ENCODE data around the gene ARL4A.
"Not testable (repeated sequence)": the region's sequence is repeated elsewhere in the genome, so short reads cannot be mapped to it uniquely, and the experiment has no call there.

Gene ARL4A

GRCh38 chr7:12670000-12670729 is 17.3 kb upstream of the ARL4A start:
- no peak for DNase-seq

GRCh38 chr7:12670743-12671520 is 16.5 kb upstream of the ARL4A start:
- no peak for DNase-seq

DNA sequence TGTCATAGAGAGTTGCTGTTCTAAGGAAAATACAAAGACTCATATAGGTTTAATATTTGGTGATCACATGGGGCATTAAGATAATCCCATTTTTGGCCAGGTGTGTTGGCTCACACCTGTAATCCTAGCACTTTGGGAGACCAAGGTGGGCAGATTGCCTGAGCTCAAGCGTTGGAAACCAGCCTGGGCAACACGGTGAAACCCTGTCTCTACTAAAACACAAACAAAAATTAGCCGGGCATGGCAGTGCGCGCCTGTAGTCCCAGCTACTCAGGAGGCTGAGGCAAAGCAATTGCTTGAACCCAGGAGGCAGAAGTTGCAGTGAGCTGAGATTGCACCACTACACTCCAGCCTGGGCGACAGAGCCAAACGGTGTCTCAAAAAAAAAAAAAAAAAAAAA is 14.0 kb upstream of the ARL4A start:
- DNase-seq, result not testable (repeated sequence)

GRCh38 chr7:12674053-12674452 is 13.4 kb upstream of the ARL4A start:
- DNase-seq, result no peak

DNA sequence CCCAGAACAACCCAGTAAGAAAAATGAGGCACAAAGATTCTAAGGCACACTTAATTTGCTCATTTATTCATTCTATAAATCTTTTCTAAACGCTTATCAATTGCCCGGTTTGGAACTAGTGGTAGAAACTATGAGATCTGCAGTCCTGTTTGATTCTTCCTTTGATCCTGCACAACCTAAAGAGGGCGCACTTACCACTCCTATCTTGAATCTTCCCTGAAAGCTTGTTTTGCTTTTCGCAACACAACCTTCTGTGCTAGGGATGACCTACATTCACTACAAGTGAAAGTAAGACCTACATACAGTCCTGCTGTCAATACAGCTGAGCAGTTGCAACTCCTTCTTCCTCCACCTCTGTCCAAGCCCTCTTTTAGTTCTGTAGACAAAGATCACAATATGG is 12.6 kb upstream of the ARL4A start:
- peak; percentile 27 for DNase-seq

DNA sequence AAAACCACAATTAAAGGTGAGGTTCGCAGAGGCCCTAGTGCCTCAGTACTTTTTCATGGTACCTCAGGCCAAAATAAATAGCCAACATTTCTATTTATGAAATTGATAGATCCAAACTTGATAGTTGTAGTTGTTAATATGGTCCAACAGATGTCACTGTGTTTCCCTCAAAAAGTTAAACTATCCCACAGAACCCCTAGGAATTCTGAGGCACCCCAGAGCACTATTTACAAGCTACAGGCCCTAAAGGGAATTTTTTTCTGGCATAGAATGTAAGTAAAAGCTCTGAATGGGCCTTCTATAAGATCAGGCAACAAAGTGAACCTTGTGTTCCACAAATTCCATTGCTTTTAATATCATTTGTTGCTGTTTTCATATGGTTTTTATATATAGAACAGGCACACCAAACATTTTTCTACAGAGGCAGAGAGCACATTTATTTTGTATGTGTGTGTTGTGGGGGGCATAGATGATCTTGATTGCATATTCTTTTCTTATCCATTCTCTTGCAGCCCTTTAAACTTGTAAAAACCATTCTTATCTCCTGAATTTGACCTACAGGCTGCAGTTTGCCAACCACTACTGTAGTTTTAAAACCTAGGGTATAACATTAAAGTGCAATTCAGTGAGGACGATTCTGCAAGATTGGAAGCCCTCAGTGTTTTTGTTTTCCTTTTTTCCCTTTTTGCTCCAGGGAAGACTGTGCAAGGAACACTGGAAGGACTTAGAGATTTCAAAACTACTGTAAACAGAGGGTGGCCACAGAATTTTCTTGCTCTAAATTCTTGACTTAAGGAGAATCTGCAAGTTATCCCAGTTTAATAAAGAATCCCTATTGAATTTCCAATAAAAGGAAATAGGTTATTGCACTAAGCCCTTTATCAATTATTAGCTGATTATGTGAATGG is 3.5 kb upstream of the ARL4A start:
- no peak for DNase-seq

GRCh38 chr7:12684733-12685132 is 2.7 kb upstream of the ARL4A start:
- DNase-seq, result no peak

- DNase-seq, result peak; percentile 20
Measured at GRCh38 chr7:12685550-12685949, 1.9 kb upstream of the ARL4A start.

DNA sequence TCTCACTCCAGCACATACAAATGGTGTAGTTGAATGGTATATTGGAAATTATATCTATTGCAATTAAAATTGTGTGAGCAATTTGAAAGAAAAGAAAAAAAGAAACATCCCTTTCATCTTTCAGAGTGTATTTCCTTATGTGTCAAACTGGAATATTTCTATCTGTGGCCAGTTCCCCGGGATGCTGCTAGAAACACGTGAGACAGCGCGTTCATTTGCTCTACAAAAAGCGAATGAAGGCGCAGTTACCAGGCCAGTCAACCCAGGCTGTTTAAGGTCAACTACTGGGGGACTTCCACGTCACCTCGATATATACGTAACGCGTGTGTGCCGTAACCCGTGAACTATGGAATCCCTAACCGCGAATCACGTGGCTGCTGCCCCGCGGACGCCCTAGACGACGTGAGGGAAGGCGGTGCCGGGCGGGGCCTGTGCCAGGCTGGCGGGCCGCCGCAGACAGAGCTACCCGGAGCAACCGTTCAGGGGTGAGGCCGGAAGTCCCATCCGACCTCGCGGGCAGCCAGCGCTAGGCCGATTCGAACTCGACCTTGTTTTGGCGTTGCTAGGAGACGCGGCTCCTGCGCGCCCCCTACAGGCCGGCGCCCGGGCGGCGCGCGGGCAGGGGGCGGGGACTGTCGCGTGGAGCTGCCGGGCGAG is 1.1 kb upstream of the ARL4A start:
- DNase-seq, result peak; percentile 94

DNA sequence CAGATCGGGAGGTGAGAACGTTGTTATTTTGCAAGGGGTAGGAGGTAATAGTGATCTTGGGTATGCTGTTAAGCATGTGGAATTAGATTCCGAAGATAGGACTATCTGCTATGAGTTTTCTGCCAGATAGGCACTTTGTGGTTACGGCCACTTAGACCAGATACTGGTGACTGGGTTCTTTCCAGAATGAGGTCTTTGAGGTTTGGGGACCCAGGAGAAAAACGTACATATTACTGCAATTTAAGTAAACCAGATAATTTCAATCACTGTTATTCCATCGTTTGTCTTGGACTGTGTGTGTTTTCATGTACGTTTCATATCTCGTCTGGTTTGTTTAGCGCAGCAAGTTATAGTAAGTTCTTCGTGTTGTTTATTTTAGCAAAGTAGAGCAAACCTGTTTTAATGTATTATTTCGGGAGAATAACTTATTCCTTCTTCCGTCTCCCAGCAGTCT is 312 bp downstream of the ARL4A start:
- no peak for DNase-seq

- not testable (repeated sequence) for DNase-seq
Measured at GRCh38 chr7:12688485-12689170, 1.2 kb downstream of the ARL4A start.

GRCh38 chr7:12689451-12689850 is 2.0 kb downstream of the ARL4A start:
- DNase-seq, result no peak

DNA sequence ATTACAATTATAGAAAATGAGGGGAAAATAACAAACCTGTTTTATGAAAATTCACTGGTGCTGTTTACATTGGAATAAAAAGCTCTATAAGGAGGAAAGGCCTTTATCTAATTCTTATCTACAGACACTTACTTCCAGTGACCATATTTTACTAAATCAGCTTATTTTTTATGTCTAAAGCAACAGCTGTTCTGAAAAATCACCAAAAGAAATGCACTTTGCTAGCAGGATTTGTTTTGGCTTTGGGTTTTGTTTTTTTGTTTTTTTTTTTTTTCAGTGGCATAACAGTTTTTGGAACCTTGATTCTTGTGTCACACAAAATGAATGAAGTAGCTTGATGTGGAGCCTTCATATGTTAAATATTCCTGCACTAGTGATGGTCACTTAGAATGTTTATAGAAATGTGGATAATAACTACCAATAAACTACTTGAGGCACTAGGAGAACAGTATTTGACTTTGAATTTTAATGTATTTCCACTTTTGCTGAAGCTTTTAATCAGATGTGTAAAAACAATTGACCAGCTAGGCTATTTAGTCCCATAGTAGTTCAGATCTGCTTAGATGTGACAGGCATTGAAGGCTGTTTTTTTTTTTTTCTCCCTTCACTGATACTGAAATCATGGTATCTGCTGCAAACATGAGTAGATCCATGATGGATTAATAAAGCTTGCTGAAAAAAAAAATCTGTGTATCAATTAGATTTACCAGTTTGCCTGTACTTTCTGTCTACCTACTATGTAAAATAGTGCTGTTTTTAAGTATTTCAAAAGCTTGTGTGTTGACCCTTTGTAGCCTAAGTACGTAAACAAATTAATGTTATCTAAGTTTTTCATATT is 2.8 kb downstream of the ARL4A start:
- no peak for DNase-seq

GRCh38 chr7:12691388-12691787 is 4.0 kb downstream of the ARL4A start:
- DNase-seq, result not testable (repeated sequence)

- DNase-seq, result no peak
Measured at GRCh38 chr7:12692035-12692434, 4.6 kb downstream of the ARL4A start.

- no peak for DNase-seq
Measured at GRCh38 chr7:12692479-12693259, 5.2 kb downstream of the ARL4A start.

DNA sequence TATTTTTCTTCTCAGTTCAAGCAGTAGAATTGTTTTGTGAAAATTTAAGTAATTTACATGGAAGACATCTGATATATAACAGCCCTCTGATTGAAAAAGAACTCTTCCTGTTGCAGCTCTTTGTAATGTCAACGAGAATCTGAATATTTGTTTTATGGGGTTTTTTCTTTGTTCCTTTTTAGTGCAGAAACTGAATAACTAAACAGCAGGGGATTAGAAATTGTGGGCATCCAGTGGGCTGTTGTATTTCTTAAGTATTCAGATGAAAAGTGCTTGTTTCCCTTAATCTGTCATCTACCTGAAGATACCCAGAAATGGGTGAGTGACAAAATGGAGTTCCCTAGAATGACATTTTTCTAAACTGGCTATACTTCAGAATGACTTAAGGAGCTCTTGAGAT is 7.4 kb downstream of the ARL4A start:
- DNase-seq, result no peak

GRCh38 chr7:12695965-12696364 is 8.5 kb downstream of the ARL4A start:
- no peak for DNase-seq

GRCh38 chr7:12699299-12699698 is 11.9 kb downstream of the ARL4A start:
- no peak for DNase-seq

GRCh38 chr7:12701433-12701832 is 14.0 kb downstream of the ARL4A start:
- DNase-seq, result no peak

Measured in effector CD4-positive, alpha-beta T cell (primary cell).